HepG2 (cell line): ENCODE data around the gene ADGRL3. TPM values are rescaled to one million over a fixed set of nuclear protein-coding genes. Genes with fewer than 3 reads are reported as not detected.

Source experiments
- ATAC-seq: fragments of 200-7000 bp; cut with Tn5 transposase; 3 replicates; pipeline ENCODE4 v1.9.1; 2020; ENCODE audit warnings: mild to moderate bottlenecking, moderate library complexity
- BruUV-seq: library from RNA; stranded (reverse); fragments of 400-500 nt; replicated peaks from 2 replicates; lab custom pipeline; 2021; lab: Mats Ljungman, UMichigan
- CTCF ChIA-PET: fragments of 300-600 bp; formaldehyde crosslinking; extraction: SDS; loops from one replicate; lab custom pipeline; 2021; ENCODE audit warnings: low total read pairs, inconsistent platforms, low intra/inter-chr PET ratio; lab: Yijun Ruan, JAX
- POLR2A ChIA-PET: fragments of 350-600 bp; sonication (Branson Sonifier 250); formaldehyde crosslinking; loops from one replicate; lab custom pipeline; 2020; ENCODE audit warnings: antibody characterized with exemption, inconsistent platforms; lab: Yijun Ruan, JAX
- DNase-seq: peaks from one replicate; pipeline ENCODE4 v3.0.0-alpha.2; 2015; ENCODE audit warnings: low spot score
- FAIRE-seq: peaks from 3 replicates; lab custom pipeline; 2011; peaks lifted over from hg19 to GRCh38; lab: Jason Lieb, UNC
- H2AFZ ChIP-seq: one replicate; pipeline ENCODE4 v1.6.1; 2011; ENCODE audit warnings: low read length, inconsistent platforms
- H3K27ac ChIP-seq: fragments of 300-600 bp; 3 replicates; pipeline ENCODE4 v1.8.0; 2011; ENCODE audit warnings: mixed run types, mild to moderate bottlenecking, mixed read lengths, low read length, inconsistent platforms; ENCODE audit not compliant: insufficient read depth; ENCODE audit errors: extremely low read length
- H3K27me3 ChIP-seq, 2 experiments: fragments of 200-600 bp in 1 of 2; 2 replicates in 1 of 2; 3 replicates in 1 of 2; pipeline versions ENCODE4 v1.6.0 to v1.8.0; 2011; ENCODE audit warnings: low read length in 2 of 2, mild to moderate bottlenecking in 2 of 2, moderate library complexity in 2 of 2, inconsistent platforms in 1 of 2; ENCODE audit not compliant: insufficient read depth in 2 of 2, control insufficient read depth in 1 of 2
- H3K36me3 ChIP-seq, 2 experiments: fragments of 200-600 bp in 1 of 2; replicated peaks in 1 of 2; 2 replicates in 1 of 2; 3 replicates in 1 of 2; pipeline versions ENCODE4 v1.5.1 to v1.8.0; 2011; ENCODE audit warnings: low read length in 2 of 2, inconsistent platforms in 1 of 2; ENCODE audit not compliant: insufficient read depth in 2 of 2, control insufficient read depth in 1 of 2
- H3K4me1 ChIP-seq: 2 replicates; pipeline ENCODE4 v1.5.1; 2012; ENCODE audit warnings: low read length, inconsistent platforms; ENCODE audit not compliant: insufficient read depth
- H3K4me2 ChIP-seq: 2 replicates; pipeline ENCODE4 v1.6.0; 2011; ENCODE audit warnings: low read depth, low read length, inconsistent platforms
- H3K4me3 ChIP-seq, 3 experiments: fragments of 200-600 bp in 1 of 3; sonication (generic), shearing (Covaris generic) in 1 of 3; replicated peaks in 1 of 3; 2 replicates each; pipeline ENCODE4 v1.5.1; 2011 to 2016; ENCODE audit warnings: low read length in 3 of 3, inconsistent platforms in 2 of 3, low read depth in 2 of 3, mild to moderate bottlenecking in 2 of 3, control low read depth in 1 of 3, mixed read lengths in 1 of 3; ENCODE audit not compliant: insufficient read depth in 1 of 3
- H3K79me2 ChIP-seq: one replicate; pipeline ENCODE4 v1.6.1; 2011; ENCODE audit warnings: low read length, inconsistent platforms; ENCODE audit not compliant: insufficient read depth
- H3K9ac ChIP-seq: 2 replicates; pipeline ENCODE4 v1.6.0; 2011; ENCODE audit warnings: mild to moderate bottlenecking, low read depth, low read length, inconsistent platforms; ENCODE audit not compliant: insufficient read depth
- H3K9me3 ChIP-seq: 2 replicates; pipeline ENCODE4 v1.5.1; 2012; ENCODE audit warnings: mild to moderate bottlenecking, low read length
- H4K20me1 ChIP-seq: 2 replicates; pipeline ENCODE4 v1.6.0; 2011; ENCODE audit warnings: inconsistent platforms, mild to moderate bottlenecking, low read length, moderate library complexity; ENCODE audit not compliant: insufficient read depth
- KLF16 ChIP-seq, 2 experiments: sonication (generic) in 1 of 2; formaldehyde crosslinking in 1 of 2; IDR thresholded peaks; 2 replicates each; pipeline versions ENCODE4 v1.6.1 to v1.8.0; 2016 to 2023; ENCODE audit warnings: missing genetic modification reagents in 2 of 2, missing compliant biosample characterization in 1 of 2
- NFE2L1 ChIP-seq: sonication (generic); formaldehyde crosslinking; IDR thresholded peaks from 2 replicates; pipeline ENCODE4 v1.4.0; 2020; ENCODE audit warnings: missing genetic modification reagents, mild to moderate bottlenecking, borderline replicate concordance
- NONO ChIP-seq, 2 experiments: fragments of 450-650 bp in 1 of 2; sonication (generic) in 1 of 2; formaldehyde crosslinking in 1 of 2; IDR thresholded peaks in 1 of 2; conservative IDR thresholded peaks in 1 of 2; 2 replicates each; pipeline versions ENCODE4 v1.6.1 to v1.8.0; 2017 to 2022; ENCODE audit warnings: mild to moderate bottlenecking in 1 of 2, missing genetic modification reagents in 1 of 2, moderate library complexity in 1 of 2
- TERF1 ChIP-seq: sonication (generic); formaldehyde crosslinking; IDR thresholded peaks from 2 replicates; pipeline ENCODE4 v1.8.0; 2022; ENCODE audit warnings: mild to moderate bottlenecking, missing genetic modification reagents, moderate library complexity
- ZNF160 ChIP-seq: sonication (generic); formaldehyde crosslinking; IDR thresholded peaks from 2 replicates; pipeline ENCODE4 v1.8.0; 2022; ENCODE audit warnings: mild to moderate bottlenecking, inconsistent platforms, missing genetic modification reagents
- ZNF512 ChIP-seq: sonication (generic); formaldehyde crosslinking; IDR thresholded peaks from 2 replicates; pipeline ENCODE4 v1.4.0; 2020; ENCODE audit warnings: mild to moderate bottlenecking, missing genetic modification reagents
- WGBS: methylation state at CpG from one replicate; pipeline ENCODE4 v1.1.6; 2017; ENCODE audit warnings: low lambda C conversion rate; 5-methylcytosine and 5-hydroxymethylcytosine counted together
- in situ Hi-C: cut with HindIII; loops from 2 replicates; pipeline ENCODE4 v1.10.0; 2017; ENCODE audit warnings: low pct_unique_long_range_greater_than_20kb; ENCODE audit not compliant: extremely low pct_ligation_motif_present
- intact Hi-C: fragments of 100-400 bp; cut with micrococcal nuclease; formaldehyde crosslinking; loops from one replicate; pipeline ENCODE4 v1.10.0; 2022; ENCODE audit not compliant: unreplicated experiment
- polyA plus RNA-seq, 8 experiments: library from polyadenylated mRNA; depleted of rRNA in 3 of 8; stranded (reverse) in 7 of 8; unstranded in 1 of 8; fragments of >200 nt; fragmentation: Illumina TruSeq in 4 of 8; extraction: Trizol in 4 of 8; gene quantifications; 2 replicates each; pipeline versions ENCODE4 v1.2.1 to v1.2.3, GENCODE V29; 2011 to 2016; ENCODE audit warnings: low read depth in 4 of 8, missing spikeins in 1 of 8, mixed read lengths in 1 of 8; ENCODE audit not compliant: insufficient read depth in 1 of 8
- total RNA-seq, 5 experiments: library from RNA; depleted of rRNA; stranded (reverse); fragments of >200 nt; fragmentation: Illumina TruSeq; extraction: Trizol; gene quantifications; 2 replicates each; pipeline ENCODE4 v1.2.3, GENCODE V29; 2016; ENCODE audit warnings: low read depth in 1 of 5

Gene ADGRL3
- total and polyA plus RNA-seq, 2 of the 13 experiments (the other 11 are each of a cell fraction or from before 2014, with no cell fraction given): 0.04 to 0.05 TPM

GRCh38 chr4:61356696-61357095 lies 156.6 kb downstream of the ADGRL3 start:
- Histone ChIP-seq H3K27ac (no peak overlapping the region), H3K4me2 (no peak overlapping the region), H3K27me3 (no peaks in the 10 kb centered on the region), H2AFZ (no peak overlapping the region), H3K9ac (no peak overlapping the region), H3K4me3 (no peak overlapping the region), H4K20me1 (no peaks in the 10 kb centered on the region), H3K4me1 (no peaks in the 10 kb centered on the region), H3K9me3 (no peaks in the 10 kb centered on the region), H3K79me2 (no peaks in the 10 kb centered on the region), H3K36me3 (no peaks in the 10 kb centered on the region)
- intact Hi-C loops: no loop called here
- in situ Hi-C loops: no loop called here
- DNase-seq (no peak), ATAC-seq (no peak), FAIRE-seq (no peak)
- WGBS: 5% methylated on average over 1 of the region's 1 CpG
- POLR2A ChIA-PET: no interaction called here
- TF ChIP-seq KLF16 (CRISPR knock-in tag; IDR thresholded peaks at IDR 0.05) (no peak), ZNF160 (CRISPR knock-in tag) (no peak), NONO (IDR thresholded peaks at IDR 0.05) (no peak), NONO (CRISPR knock-in tag; conservative IDR thresholded peaks at IDR 0.05) (no peak), NFE2L1 (no peak), TERF1 (CRISPR knock-in tag) (no peak), ZNF512 (CRISPR knock-in tag) (no peak)
- CTCF ChIA-PET: no interaction called here
- BruUV-seq: no TSS peak
